Measurements from ENCODE around the gene ROBO1. TPM values are rescaled to one million over a fixed set of nuclear protein-coding genes. Genes with fewer than 3 reads are reported as not detected.

The ROBO1 gene
- total and polyA plus RNA-seq, 2 of the 8 experiments (the other 6 are each of a cell fraction or from before 2014, with no cell fraction given): 51.4 to 91.0 TPM

GRCh38 chr3:78659386-78659987 is 1108.3 kb downstream of the ROBO1 start:
- 37% methylated on average over 4 of the region's 6 CpGs; no CpG with 5 or more reads in 1 of the 2 experiments for WGBS, 2 experiments (ENCODE audit: extremely low coverage in 1 of 2, insufficient coverage in 1 of 2, insufficient read length in 1 of 2, insufficient replicate concordance in 2 of 2, low coverage in 1 of 2, low lambda C conversion rate in 2 of 2, missing lambda C conversion rate in 1 of 2)
- no peak for FAIRE-seq

More at GRCh38 chr3:78659386-78659987, 1108.3 kb downstream of the ROBO1 start:
- ChIA-PET CTCF (ENCODE audit: partially characterized antibody) (interaction anchor here (0.6 to 4.2 kb wide), 9 partner anchors 10 to 1343 kb away, joined by 3 to 20 read pairs (median 5); no protein-coding TSS in a partner anchor), POLR2A (ENCODE audit: partially characterized antibody) (no interaction called here)
- Histone ChIP-seq H2BK12ac (ENCODE audit: low read depth, low read length) (no peak overlapping the region), H3K23me2 (ENCODE audit: low read depth, low read length) (no peaks in the 10 kb centered on the region), H3K27me3 (replicated peaks in 1 of 4; ENCODE audit: control insufficient read depth in 3 of 4, extremely low read depth in 1 of 4, insufficient read depth in 3 of 4, low read length in 3 of 4) (no peaks in the 10 kb centered on the region), H3K4me3 (ENCODE audit: extremely low read depth in 1 of 4, insufficient read depth in 2 of 4, low read depth in 3 of 4, low read length in 4 of 4) (no peak overlapping the region), H2AK5ac (ENCODE audit: low read depth, low read length) (no peak overlapping the region), H3K79me1 (ENCODE audit: low read depth, low read length) (no peaks in the 10 kb centered on the region), H2AFZ (ENCODE audit: low read length) (no peak overlapping the region), H3K18ac (ENCODE audit: extremely low read depth, low read length) (no peak overlapping the region), H3K23ac (ENCODE audit: insufficient read length) (no peak overlapping the region), H3K27ac (ENCODE audit: low read depth, low read length) (no peak overlapping the region), H3K79me2 (ENCODE audit: control insufficient read depth in 1 of 2, insufficient read depth in 2 of 2, low read length in 2 of 2) (no peaks in the 10 kb centered on the region), H4K5ac (ENCODE audit: insufficient read length, low read depth, low read length) (no peak overlapping the region), H2BK15ac (ENCODE audit: low read length) (no peak overlapping the region), H3K36me3 (ENCODE audit: control insufficient read depth in 2 of 4, insufficient read depth in 4 of 4, low read length in 3 of 4) (peaks cover 0 to 19% (median 8%) of the 10 kb centered on the region in 4 experiments; a peak in 3 of 8 replicates), H3K9ac (replicated peaks in 1 of 4; ENCODE audit: extremely low read depth in 1 of 4, low read depth in 3 of 4, low read length in 3 of 4) (no peak overlapping the region), H3K9me3 (ENCODE audit: insufficient read depth in 2 of 2, low read depth in 1 of 2, low read length in 1 of 2) (no peaks in the 10 kb centered on the region), H4K8ac (ENCODE audit: extremely low read depth, insufficient read depth, low read length) (no peak overlapping the region), H2BK120ac (replicated peaks; ENCODE audit: low read depth, low read length) (no peak overlapping the region), H3K4me1 (replicated peaks in 1 of 4; ENCODE audit: control insufficient read depth in 3 of 4, insufficient read depth in 4 of 4, low read length in 3 of 4) (no peaks in the 10 kb centered on the region), H4K20me1 (replicated peaks in 1 of 2; ENCODE audit: control insufficient read depth in 1 of 2, insufficient read depth in 2 of 2, low read length in 2 of 2) (no peaks in the 10 kb centered on the region), H2BK5ac (ENCODE audit: low read depth, low read length) (no peak overlapping the region), H2BK20ac (ENCODE audit: low read length) (no peak overlapping the region), H3K4ac (replicated peaks; ENCODE audit: insufficient read length, low read depth, low read length) (no peak overlapping the region), H3K56ac (replicated peaks; ENCODE audit: insufficient read length, low read depth, low read length) (no peak overlapping the region), H3K14ac (ENCODE audit: insufficient read length) (no peak overlapping the region), H3K4me2 (ENCODE audit: insufficient read depth in 1 of 2, low read depth in 2 of 2, low read length in 2 of 2) (no peak overlapping the region), H4K91ac (replicated peaks; ENCODE audit: insufficient read length, low read length) (no peak overlapping the region)
- DNase-seq (ENCODE audit: low read depth in 1 of 2, low spot score in 2 of 2): no peak
- TF ChIP-seq RAD21 (IDR thresholded peaks at IDR 0.05 in 1 of 2, conservative IDR thresholded peaks at IDR 0.05 in 1 of 2; ENCODE audit: low read depth in 2 of 2, low read length in 2 of 2): peak; percentile 71 to 76
- no peak for TF ChIP-seq PHF8 (conservative IDR thresholded peaks at IDR 0.05; ENCODE audit: low read depth, low read length)
- no peak for TF ChIP-seq CBX8 (IDR thresholded peaks at IDR 0.05; ENCODE audit: borderline replicate concordance, low read depth, low read length)
- TF ChIP-seq JUN (IDR thresholded peaks at IDR 0.05; ENCODE audit: low read depth, low read length): no peak
- TF ChIP-seq CTCF (IDR thresholded peaks at IDR 0.05; ENCODE audit: control extremely low read depth in 1 of 3, insufficient read depth in 1 of 3, low read depth in 1 of 3, low read length in 3 of 3): peak in 2 of 3 experiments; percentile 32 to 53; a peak in 2 of 4 replicates
